Keratinocyte (primary cell): ENCODE data around the gene PCGF3. TPM values are rescaled to one million over a fixed set of nuclear protein-coding genes. Genes with fewer than 3 reads are reported as not detected.

Source experiments
- DNase-seq: peaks from one replicate; pipeline ENCODE4 v3.0.0-alpha.2; 2011; ENCODE audit warnings: low read depth, missing footprints, low spot score
- FAIRE-seq: peaks from 2 replicates; lab custom pipeline; 2011; peaks lifted over from hg19 to GRCh38; lab: Jason Lieb, UNC
- H2AFZ ChIP-seq: 2 replicates; pipeline ENCODE4 v1.6.0; 2012; ENCODE audit warnings: low read length, control low read depth, inconsistent platforms; ENCODE audit not compliant: control insufficient read depth
- H3K27ac ChIP-seq: 2 replicates; pipeline ENCODE4 v1.5.1; 2011; ENCODE audit warnings: low read length; ENCODE audit not compliant: control insufficient read depth, insufficient read depth
- H3K27me3 ChIP-seq: 3 replicates; pipeline ENCODE4 v1.6.0; 2011; ENCODE audit warnings: low read length; ENCODE audit not compliant: control insufficient read depth, insufficient read depth; ENCODE audit errors: extremely low read depth
- H3K36me3 ChIP-seq, 2 experiments: 2 replicates in 1 of 2; 3 replicates in 1 of 2; pipeline ENCODE4 v1.5.1; 2011; ENCODE audit warnings: low read length in 2 of 2, mild to moderate bottlenecking in 1 of 2; ENCODE audit not compliant: control insufficient read depth in 2 of 2, insufficient read depth in 2 of 2; ENCODE audit errors: extremely low read depth in 1 of 2
- H3K4me1 ChIP-seq: 3 replicates; pipeline ENCODE4 v1.5.1; 2011; ENCODE audit warnings: low read length; ENCODE audit not compliant: control insufficient read depth, insufficient read depth; ENCODE audit errors: extremely low read depth
- H3K4me2 ChIP-seq: 3 replicates; pipeline ENCODE4 v1.6.0; 2011; ENCODE audit warnings: low read depth, low read length; ENCODE audit not compliant: control insufficient read depth, insufficient read depth; ENCODE audit errors: extremely low read depth
- H3K4me3 ChIP-seq, 3 experiments: fragments of 200-600 bp in 1 of 3; sonication (generic) in 1 of 3; 2 replicates in 2 of 3; 3 replicates in 1 of 3; pipeline ENCODE4 v1.5.1; 2011 to 2016; ENCODE audit warnings: low read length in 3 of 3, mild to moderate bottlenecking in 3 of 3, control low read depth in 2 of 3, inconsistent platforms in 1 of 3, low read depth in 1 of 3, mixed read lengths in 1 of 3, mixed run types in 1 of 3, moderate library complexity in 1 of 3; ENCODE audit not compliant: control insufficient read depth in 2 of 3, insufficient read depth in 2 of 3; ENCODE audit errors: extremely low read depth in 1 of 3
- H3K79me2 ChIP-seq: 2 replicates; pipeline ENCODE4 v1.6.0; 2012; ENCODE audit warnings: low read length; ENCODE audit not compliant: control insufficient read depth, insufficient read depth
- H3K9ac ChIP-seq: 3 replicates; pipeline ENCODE4 v1.6.0; 2011; ENCODE audit warnings: low read length; ENCODE audit not compliant: control insufficient read depth, insufficient read depth; ENCODE audit errors: extremely low read depth
- H3K9me1 ChIP-seq: 3 replicates; pipeline ENCODE4 v1.6.0; 2011; ENCODE audit warnings: low read length; ENCODE audit not compliant: control insufficient read depth, insufficient read depth; ENCODE audit errors: extremely low read depth
- H3K9me3 ChIP-seq: 2 replicates; pipeline ENCODE4 v1.5.1; 2012; ENCODE audit warnings: low read depth, low read length; ENCODE audit not compliant: control insufficient read depth
- H4K20me1 ChIP-seq: 3 replicates; pipeline ENCODE4 v1.6.0; 2011; ENCODE audit warnings: low read length; ENCODE audit not compliant: control insufficient read depth, insufficient read depth; ENCODE audit errors: extremely low read depth
- EZH2 ChIP-seq: IDR thresholded peaks from one replicate; pipeline ENCODE4 v1.6.1; 2012; ENCODE audit warnings: inconsistent platforms, mild to moderate bottlenecking, low read length, moderate library complexity
- dilution Hi-C: fragments of 300-500 bp; cut with MboI; formaldehyde crosslinking; loops from one replicate; pipeline ENCODE4 v1.7.0; 2020; ENCODE audit warnings: low sequenced_read_pairs; ENCODE audit not compliant: extremely low pct_ligation_motif_present
- polyA plus RNA-seq, 5 experiments: library from polyadenylated mRNA; depleted of rRNA in 3 of 5; stranded (reverse) in 3 of 5; stranded (forward) in 1 of 5; unstranded in 1 of 5; fragments of >200 nt; gene quantifications; 1 replicate in 1 of 5; 2 replicates in 3 of 5; 3 replicates in 1 of 5; pipeline versions ENCODE4 v1.2.1 to v1.2.3, GENCODE V29; 2011 to 2012; ENCODE audit warnings: missing spikeins in 2 of 5, low read depth in 1 of 5, low replicate concordance in 1 of 5
- TF ChIP-seq, protein P1 (sequence below), 3 experiments: IDR thresholded peaks in 1 of 3; conservative IDR thresholded peaks in 1 of 3; optimal IDR thresholded peaks in 1 of 3; 2 replicates in 2 of 3; 3 replicates in 1 of 3; pipeline versions ENCODE3 to v1.5.1; 2011; ENCODE audit warnings: low read length in 3 of 3, mild to moderate bottlenecking in 3 of 3, moderate library complexity in 2 of 3, control low read depth in 1 of 3, inconsistent platforms in 1 of 3; ENCODE audit not compliant: insufficient read depth in 2 of 3; ENCODE audit errors: extremely low read depth in 1 of 3

Gene PCGF3
- polyA plus RNA-seq, 1 donor (not counting 4 experiments of a cell fraction or from before 2014, with no cell fraction given), result 40.1 TPM

DNA sequence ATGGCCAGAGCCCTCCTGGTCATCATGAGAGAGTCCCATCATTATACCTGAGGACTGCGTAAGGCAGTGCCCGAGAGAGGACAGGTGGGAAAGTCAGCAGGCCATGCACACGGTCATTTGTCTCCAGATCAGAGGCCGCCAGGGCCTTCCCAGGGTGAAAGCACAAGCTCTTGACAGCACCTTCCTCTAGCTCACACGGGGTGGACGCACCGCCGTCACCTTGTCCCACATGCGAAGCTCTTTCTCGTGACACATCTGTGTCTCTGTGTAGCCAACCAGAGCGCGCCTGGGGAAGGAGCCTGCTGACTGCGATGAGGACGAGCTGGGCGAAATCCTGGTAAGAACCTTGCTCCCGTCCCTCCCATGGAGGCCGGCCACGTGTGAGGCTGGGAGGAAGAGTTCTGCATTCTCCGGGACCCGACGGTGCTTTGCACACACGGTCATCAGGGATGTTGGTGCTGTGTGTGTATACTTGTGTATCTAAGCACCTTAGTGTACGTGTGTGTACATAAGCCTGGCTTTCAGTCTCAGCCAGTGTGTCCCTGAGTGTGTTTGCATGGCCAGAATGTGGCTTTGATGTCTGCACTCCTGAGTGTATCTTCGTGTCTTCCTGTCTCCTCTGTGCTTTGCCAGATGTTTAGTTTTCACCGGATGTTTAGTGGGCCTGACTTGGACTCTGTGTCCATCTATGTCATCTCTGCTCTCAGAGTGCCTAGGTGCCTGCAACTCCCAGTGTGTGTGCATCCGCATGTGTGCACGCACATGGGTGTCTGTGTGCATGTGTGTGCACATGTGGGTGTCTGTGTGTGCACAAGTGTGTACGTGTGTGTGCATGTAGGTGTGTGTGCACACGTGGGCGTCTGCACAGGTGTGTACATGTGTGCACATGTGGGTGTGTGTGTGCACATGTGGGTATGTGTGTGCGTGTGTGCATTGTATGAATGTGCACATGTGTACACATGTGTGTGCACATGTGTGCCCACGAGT, 46.7 kb upstream of the PCGF3 start:
- H3K79me2 ChIP-seq, result no peaks in the 10 kb centered on the region
- peaks cover 12% of the 10 kb centered on the region for H3K27me3 ChIP-seq
- H3K36me3 ChIP-seq, result no peaks in the 10 kb centered on the region
- no peaks in the 10 kb centered on the region for H3K4me1 ChIP-seq
- peaks cover 3% of the 10 kb centered on the region for H3K9me3 ChIP-seq
- dilution Hi-C loops, result no loop called here
- no peak for DNase-seq
- no peak for TF ChIP-seq EZH2
- TF ChIP-seq, protein P1, sequence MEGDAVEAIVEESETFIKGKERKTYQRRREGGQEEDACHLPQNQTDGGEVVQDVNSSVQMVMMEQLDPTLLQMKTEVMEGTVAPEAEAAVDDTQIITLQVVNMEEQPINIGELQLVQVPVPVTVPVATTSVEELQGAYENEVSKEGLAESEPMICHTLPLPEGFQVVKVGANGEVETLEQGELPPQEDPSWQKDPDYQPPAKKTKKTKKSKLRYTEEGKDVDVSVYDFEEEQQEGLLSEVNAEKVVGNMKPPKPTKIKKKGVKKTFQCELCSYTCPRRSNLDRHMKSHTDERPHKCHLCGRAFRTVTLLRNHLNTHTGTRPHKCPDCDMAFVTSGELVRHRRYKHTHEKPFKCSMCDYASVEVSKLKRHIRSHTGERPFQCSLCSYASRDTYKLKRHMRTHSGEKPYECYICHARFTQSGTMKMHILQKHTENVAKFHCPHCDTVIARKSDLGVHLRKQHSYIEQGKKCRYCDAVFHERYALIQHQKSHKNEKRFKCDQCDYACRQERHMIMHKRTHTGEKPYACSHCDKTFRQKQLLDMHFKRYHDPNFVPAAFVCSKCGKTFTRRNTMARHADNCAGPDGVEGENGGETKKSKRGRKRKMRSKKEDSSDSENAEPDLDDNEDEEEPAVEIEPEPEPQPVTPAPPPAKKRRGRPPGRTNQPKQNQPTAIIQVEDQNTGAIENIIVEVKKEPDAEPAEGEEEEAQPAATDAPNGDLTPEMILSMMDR (optimal IDR thresholded peaks at IDR 0.05 in 1 of 3, IDR thresholded peaks at IDR 0.05 in 1 of 3, conservative IDR thresholded peaks at IDR 0.05 in 1 of 3; ENCODE audit: extremely low read depth in 1 of 3, insufficient read depth in 2 of 3, low read length in 3 of 3), result no peak
- H3K9ac ChIP-seq, result no peak overlapping the region
- no peak overlapping the region for H3K4me3 ChIP-seq
- no peak overlapping the region for H3K4me2 ChIP-seq
- no peak for FAIRE-seq
- no peak overlapping the region for H3K27ac ChIP-seq
- H2AFZ ChIP-seq, result no peak overlapping the region
- no peaks in the 10 kb centered on the region for H4K20me1 ChIP-seq
- no peaks in the 10 kb centered on the region for H3K9me1 ChIP-seq

DNA sequence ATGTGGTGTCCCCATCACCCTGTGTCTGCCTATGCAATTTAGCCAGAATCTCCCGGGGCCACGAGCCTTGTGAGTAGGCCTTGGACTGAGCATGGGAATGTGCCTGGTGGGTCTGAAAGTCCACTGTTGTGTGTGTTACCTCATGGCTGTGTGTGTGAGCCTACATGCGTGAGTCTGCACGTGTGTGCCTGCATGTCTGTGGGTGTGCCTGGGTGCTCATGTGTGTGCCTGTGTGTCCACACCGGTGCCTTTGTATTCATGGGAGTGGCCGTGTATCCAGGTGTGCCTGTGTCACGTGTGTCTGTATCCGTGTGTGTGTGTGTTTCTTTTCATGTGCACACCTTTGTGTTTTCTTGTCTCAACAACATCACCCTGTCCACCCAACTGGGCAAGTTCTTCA, 45.8 kb upstream of the PCGF3 start:
- H2AFZ ChIP-seq, result no peak overlapping the region
- H3K27me3 ChIP-seq, result peaks cover 18% of the 10 kb centered on the region
- no peak overlapping the region for H3K9ac ChIP-seq
- dilution Hi-C loops, result no loop called here
- H3K4me2 ChIP-seq, result no peak overlapping the region
- no peak overlapping the region for H3K4me3 ChIP-seq
- TF ChIP-seq, protein P1 (optimal IDR thresholded peaks at IDR 0.05 in 1 of 3, IDR thresholded peaks at IDR 0.05 in 1 of 3, conservative IDR thresholded peaks at IDR 0.05 in 1 of 3; ENCODE audit: extremely low read depth in 1 of 3, insufficient read depth in 2 of 3, low read length in 3 of 3), result no peak
- no peak for TF ChIP-seq EZH2
- FAIRE-seq (no peak), DNase-seq (no peak)
- peaks cover 3% of the 10 kb centered on the region for H3K9me3 ChIP-seq
- no peak overlapping the region for H3K27ac ChIP-seq
- no peaks in the 10 kb centered on the region for H3K36me3 ChIP-seq
- H3K4me1 ChIP-seq, result no peaks in the 10 kb centered on the region
- no peaks in the 10 kb centered on the region for H3K79me2 ChIP-seq
- no peaks in the 10 kb centered on the region for H3K9me1 ChIP-seq
- H4K20me1 ChIP-seq, result no peaks in the 10 kb centered on the region
